Gastroesophageal sphincter (tissue), 4 donors: ENCODE measurements around the gene DCAF11. TPM values are rescaled to one million over a fixed set of nuclear protein-coding genes. Genes with fewer than 3 reads are reported as not detected.

Experiments used
- ATAC-seq: fragments of 150-250 bp; one replicate; pipeline ENCODE4 v1.9.1; 2016; ENCODE audit warnings: mild to moderate bottlenecking, moderate library complexity
- H3K27ac ChIP-seq, 4 donors: fragments of 200-600 bp; sonication (generic) in 3 of 4; 1 replicate in 3 of 4; 2 replicates in 1 of 4; pipeline ENCODE4 v1.5.1; 2016 to 2019
- H3K27me3 ChIP-seq: fragments of 200-600 bp; sonication (generic); one replicate; pipeline ENCODE4 v1.5.1; 2019
- H3K36me3 ChIP-seq, 2 donors: fragments of 200-600 bp; sonication (generic); one replicate each; pipeline ENCODE4 v1.5.1; 2019; ENCODE audit warnings: control low read depth in 1 of 2
- H3K4me1 ChIP-seq, 3 donors: fragments of 200-600 bp; sonication (generic); 1 replicate in 2 of 3; 2 replicates in 1 of 3; pipeline ENCODE4 v1.5.1; 2016 to 2019; ENCODE audit warnings: control low read depth in 2 of 3
- H3K4me3 ChIP-seq, 2 donors: fragments of 200-600 bp; sonication (generic); one replicate each; pipeline ENCODE4 v1.5.1; 2019; ENCODE audit warnings: mild to moderate bottlenecking in 1 of 2, moderate library complexity in 1 of 2
- H3K9me3 ChIP-seq, 3 donors: fragments of 200-600 bp; sonication (generic); one replicate each; pipeline ENCODE4 v1.5.1; 2017 to 2019; ENCODE audit warnings: control low read depth in 2 of 3
- EP300 ChIP-seq: sonication (generic); formaldehyde crosslinking; IDR thresholded peaks from one replicate; pipeline ENCODE4 v1.6.1; 2017; ENCODE audit warnings: antibody characterized with exemption, mild to moderate bottlenecking
- POLR2A ChIP-seq, 2 donors: fragments of 450-650 bp; IDR thresholded peaks; one replicate each; pipeline ENCODE4 v1.6.1; 2017; ENCODE audit warnings: antibody characterized with exemption in 2 of 2, mild to moderate bottlenecking in 2 of 2, moderate library complexity in 1 of 2
- POLR2AphosphoS5 ChIP-seq: sonication (generic); formaldehyde crosslinking; IDR thresholded peaks from one replicate; pipeline ENCODE4 v1.6.1; 2017; ENCODE audit warnings: antibody characterized with exemption
- WGBS, 2 donors: methylation state at CpG; one replicate each; pipeline ENCODE4 v1.1.5; 2018; ENCODE audit warnings: low coverage in 1 of 2; 5-methylcytosine and 5-hydroxymethylcytosine counted together
- total RNA-seq, 4 donors: library from RNA; depleted of rRNA; stranded (reverse); fragments of >200 nt; gene quantifications; one replicate each; pipeline ENCODE4 v1.1.0, GENCODE V29; 2016
- TF ChIP-seq, protein P1 (sequence below), 4 experiments: fragments of 200-600 bp in 2 of 4; fragments of 450-650 bp in 2 of 4; sonication (generic) in 1 of 4; IDR thresholded peaks; one replicate each; pipeline ENCODE4 v1.5.1; 2017 to 2019; ENCODE audit warnings: antibody characterized with exemption in 4 of 4, mild to moderate bottlenecking in 2 of 4, moderate library complexity in 2 of 4

Gene DCAF11
- total RNA-seq, 4 donors from 2014 or later, result 58.0 to 81.6 (median 71.6) TPM

DNA sequence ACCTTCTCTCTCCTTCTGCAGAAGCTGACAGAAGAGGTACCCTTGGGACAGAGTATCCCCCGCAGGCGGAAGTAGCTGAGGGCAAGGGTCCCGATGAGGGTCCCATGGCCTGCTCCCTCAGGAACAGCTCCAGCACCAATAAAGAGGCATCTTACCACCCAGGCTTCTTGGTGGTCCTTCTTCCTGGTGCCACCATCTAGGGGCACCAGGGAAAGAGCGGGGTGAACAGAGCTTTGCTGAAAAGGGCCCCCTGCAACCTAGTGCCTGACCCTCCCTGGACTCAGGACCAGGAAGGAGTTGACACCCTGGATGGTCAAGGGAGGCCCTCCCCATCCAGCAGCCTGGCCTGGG, 45.9 kb downstream of the DCAF11 start:
- no peak for ATAC-seq
- WGBS, 2 donors, result 100% methylated on average over 1 of the region's 4 CpGs; no CpG with 5 or more reads in 1 of the 2 donors
- H3K27ac ChIP-seq, result peak overlapping the region; percentile 13 to 92 (median 91)
- no peak overlapping the region for H3K4me3 ChIP-seq
- H3K27me3 ChIP-seq, result no peaks in the 10 kb centered on the region
- no peaks in the 10 kb centered on the region for H3K9me3 ChIP-seq
- peaks cover 0 to 50% (median 24%) of the 10 kb centered on the region in 3 donors for H3K4me1 ChIP-seq
- H3K36me3 ChIP-seq, result peaks cover 0 to 76% of the 10 kb centered on the region in 2 donors
- TF ChIP-seq POLR2A (IDR thresholded peaks at IDR 0.05) (no peak), EP300 (no peak), POLR2AphosphoS5 (no peak)
- TF ChIP-seq, protein P1, sequence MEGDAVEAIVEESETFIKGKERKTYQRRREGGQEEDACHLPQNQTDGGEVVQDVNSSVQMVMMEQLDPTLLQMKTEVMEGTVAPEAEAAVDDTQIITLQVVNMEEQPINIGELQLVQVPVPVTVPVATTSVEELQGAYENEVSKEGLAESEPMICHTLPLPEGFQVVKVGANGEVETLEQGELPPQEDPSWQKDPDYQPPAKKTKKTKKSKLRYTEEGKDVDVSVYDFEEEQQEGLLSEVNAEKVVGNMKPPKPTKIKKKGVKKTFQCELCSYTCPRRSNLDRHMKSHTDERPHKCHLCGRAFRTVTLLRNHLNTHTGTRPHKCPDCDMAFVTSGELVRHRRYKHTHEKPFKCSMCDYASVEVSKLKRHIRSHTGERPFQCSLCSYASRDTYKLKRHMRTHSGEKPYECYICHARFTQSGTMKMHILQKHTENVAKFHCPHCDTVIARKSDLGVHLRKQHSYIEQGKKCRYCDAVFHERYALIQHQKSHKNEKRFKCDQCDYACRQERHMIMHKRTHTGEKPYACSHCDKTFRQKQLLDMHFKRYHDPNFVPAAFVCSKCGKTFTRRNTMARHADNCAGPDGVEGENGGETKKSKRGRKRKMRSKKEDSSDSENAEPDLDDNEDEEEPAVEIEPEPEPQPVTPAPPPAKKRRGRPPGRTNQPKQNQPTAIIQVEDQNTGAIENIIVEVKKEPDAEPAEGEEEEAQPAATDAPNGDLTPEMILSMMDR (IDR thresholded peaks at IDR 0.05), result no peak

DNA sequence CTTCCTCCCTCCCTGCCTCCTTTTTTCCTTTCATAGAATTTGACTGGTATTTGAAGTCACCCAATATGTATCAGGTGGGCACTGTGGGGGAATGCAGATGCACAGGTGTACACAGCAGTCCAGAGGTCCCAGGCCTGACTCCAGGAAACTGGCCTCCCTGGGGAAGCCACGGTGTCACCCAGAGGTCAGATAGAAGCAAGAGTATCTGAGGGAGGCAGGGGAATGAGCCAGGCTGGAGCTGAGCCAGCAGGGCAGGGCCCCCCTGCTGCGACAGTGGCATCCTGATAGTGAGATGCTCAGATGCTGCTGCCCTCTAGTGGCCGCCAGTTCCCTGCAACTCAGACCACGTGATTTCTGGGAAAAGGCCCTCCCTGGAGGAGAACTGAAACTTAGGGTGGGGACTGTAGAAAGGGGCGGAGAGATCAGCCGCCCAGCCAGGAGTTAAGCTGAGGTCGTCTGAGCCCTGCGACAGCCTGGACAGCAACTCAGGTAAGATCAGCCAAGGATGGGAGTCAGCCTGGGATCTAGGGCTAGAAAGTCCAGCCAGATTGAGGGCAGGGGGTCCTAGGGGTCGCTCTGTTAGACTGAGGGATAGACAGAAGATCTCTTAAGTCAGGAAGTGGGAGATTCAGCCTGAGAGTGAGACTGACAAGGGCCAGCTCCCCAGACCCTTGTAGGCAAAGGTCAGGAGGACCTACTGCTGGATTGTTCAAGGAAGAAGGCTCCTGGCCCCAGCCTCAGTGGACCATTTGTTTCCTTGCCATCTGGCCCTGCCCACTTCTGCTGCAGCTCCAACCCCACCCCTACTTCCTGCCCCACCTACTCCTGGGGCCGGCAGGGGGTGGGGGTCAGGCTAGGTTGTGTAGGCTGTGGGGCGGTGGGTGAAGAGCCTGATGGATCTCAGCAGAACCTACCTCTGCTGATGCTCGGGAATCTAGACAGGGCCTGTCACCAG, 46.5 kb downstream of the DCAF11 start, which contains the start of gene IRF9:
IRF9 (plus strand) TSS at position 416 of the 955 bp plus-strand sequence. CDS start 880 bp downstream, outside the sequence.
- peak; percentile 94 for ATAC-seq

DNA sequence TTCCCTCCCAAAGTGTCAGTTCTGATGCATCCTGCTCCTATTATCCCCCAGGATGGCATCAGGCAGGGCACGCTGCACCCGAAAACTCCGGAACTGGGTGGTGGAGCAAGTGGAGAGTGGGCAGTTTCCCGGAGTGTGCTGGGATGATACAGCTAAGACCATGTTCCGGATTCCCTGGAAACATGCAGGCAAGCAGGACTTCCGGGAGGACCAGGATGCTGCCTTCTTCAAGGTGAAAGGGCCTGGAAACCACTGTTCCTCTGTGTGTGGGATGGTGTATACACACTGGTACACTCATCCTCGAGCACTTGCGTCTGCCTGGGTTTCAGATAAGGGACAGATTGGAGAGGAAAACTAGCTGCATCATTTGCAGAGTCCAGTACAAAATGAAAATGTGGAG, 47.5 kb downstream of the DCAF11 start:
- H3K27me3 ChIP-seq, result no peaks in the 10 kb centered on the region
- 29% methylated on average over 6 of the region's 8 CpGs; no CpG with 5 or more reads in 1 of the 2 donors for WGBS, 2 donors
- peak overlapping the region; percentile 67 to 71 for H3K4me3 ChIP-seq
- peaks cover 0 to 50% (median 24%) of the 10 kb centered on the region in 3 donors for H3K4me1 ChIP-seq
- ATAC-seq, result no peak
- H3K27ac ChIP-seq, result peak overlapping the region; percentile 81 to 92 (median 91)
- TF ChIP-seq POLR2A (IDR thresholded peaks at IDR 0.05) (no peak), POLR2AphosphoS5 (no peak), EP300 (no peak)
- TF ChIP-seq, protein P1 (IDR thresholded peaks at IDR 0.05), result no peak
- peaks cover 0 to 76% of the 10 kb centered on the region in 2 donors for H3K36me3 ChIP-seq
- H3K9me3 ChIP-seq, result no peaks in the 10 kb centered on the region

More for the DNA sequence above, 46.5 kb downstream of the DCAF11 start, which contains the start of gene IRF9:
- Histone ChIP-seq H3K4me3 (peak within 1 kb of the TSS; percentile 67 to 71), H3K27ac (peak within 1 kb of the TSS; percentile 81 to 92 (median 91)), H3K27me3 (no peaks in the 10 kb centered on the region), H3K36me3 (peaks cover 0 to 76% of the 10 kb centered on the region in 2 donors), H3K4me1 (peaks cover 0 to 50% (median 24%) of the 10 kb centered on the region in 3 donors), H3K9me3 (no peaks in the 10 kb centered on the region)
- TF ChIP-seq, protein P1 (IDR thresholded peaks at IDR 0.05), result peak in 3 of 4 experiments; percentile 92 to 99 (median 97)
- TF ChIP-seq POLR2AphosphoS5 (peak; percentile 97), EP300 (no peak), POLR2A (IDR thresholded peaks at IDR 0.05) (peak; percentile 32 to 40)
- WGBS, 2 donors, result 2 to 20% methylated on average over 1 to 7 of the region's 12 CpGs

DNA sequence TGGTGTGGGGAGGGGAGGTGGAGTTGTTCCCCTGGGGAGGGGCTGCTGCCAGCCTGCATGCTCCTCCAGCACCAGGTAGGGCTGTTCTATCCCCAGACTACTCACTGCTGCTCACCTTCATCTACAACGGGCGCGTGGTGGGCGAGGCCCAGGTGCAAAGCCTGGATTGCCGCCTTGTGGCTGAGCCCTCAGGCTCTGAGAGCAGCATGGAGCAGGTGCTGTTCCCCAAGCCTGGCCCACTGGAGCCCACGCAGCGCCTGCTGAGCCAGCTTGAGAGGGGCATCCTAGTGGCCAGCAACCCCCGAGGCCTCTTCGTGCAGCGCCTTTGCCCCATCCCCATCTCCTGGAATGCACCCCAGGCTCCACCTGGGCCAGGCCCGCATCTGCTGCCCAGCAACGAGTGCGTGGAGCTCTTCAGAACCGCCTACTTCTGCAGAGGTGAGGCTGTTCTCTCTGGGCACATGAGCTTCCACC, 50.0 kb downstream of the DCAF11 start:
- 90% methylated on average over 7 of the region's 14 CpGs; no CpG with 5 or more reads in 1 of the 2 donors for WGBS, 2 donors
- Histone ChIP-seq H3K9me3 (no peaks in the 10 kb centered on the region), H3K4me3 (no peak overlapping the region), H3K4me1 (peaks cover 0 to 50% (median 24%) of the 10 kb centered on the region in 3 donors), H3K27me3 (no peaks in the 10 kb centered on the region), H3K36me3 (peaks cover 0 to 80% of the 10 kb centered on the region in 2 donors), H3K27ac (no peak overlapping the region)
- no peak for ATAC-seq
- TF ChIP-seq POLR2AphosphoS5 (no peak), POLR2A (IDR thresholded peaks at IDR 0.05) (no peak), EP300 (no peak)
- TF ChIP-seq, protein P1 (IDR thresholded peaks at IDR 0.05), result no peak
